HepG2 (cell line): ENCODE measurements around the gene OSTF1. TPM values are rescaled to one million over a fixed set of nuclear protein-coding genes. Genes with fewer than 3 reads are reported as not detected.

Experiments
- ATAC-seq: fragments of 200-7000 bp; cut with Tn5 transposase; 3 replicates; pipeline ENCODE4 v1.9.1; 2020; ENCODE audit warnings: mild to moderate bottlenecking, moderate library complexity
- BruUV-seq: library from RNA; stranded (reverse); fragments of 400-500 nt; replicated peaks from 2 replicates; lab custom pipeline; 2021; lab: Mats Ljungman, UMichigan
- CTCF ChIA-PET: fragments of 300-600 bp; formaldehyde crosslinking; extraction: SDS; loops from one replicate; lab custom pipeline; 2021; ENCODE audit warnings: low total read pairs, inconsistent platforms, low intra/inter-chr PET ratio; lab: Yijun Ruan, JAX
- POLR2A ChIA-PET: fragments of 350-600 bp; sonication (Branson Sonifier 250); formaldehyde crosslinking; loops from one replicate; lab custom pipeline; 2020; ENCODE audit warnings: antibody characterized with exemption, inconsistent platforms; lab: Yijun Ruan, JAX
- DNase-seq: peaks from one replicate; pipeline ENCODE4 v3.0.0-alpha.2; 2015; ENCODE audit warnings: low spot score
- FAIRE-seq: peaks from 3 replicates; lab custom pipeline; 2011; peaks lifted over from hg19 to GRCh38; lab: Jason Lieb, UNC
- H2AFZ ChIP-seq: one replicate; pipeline ENCODE4 v1.6.1; 2011; ENCODE audit warnings: low read length, inconsistent platforms
- H3K27ac ChIP-seq: fragments of 300-600 bp; 3 replicates; pipeline ENCODE4 v1.8.0; 2011; ENCODE audit warnings: mixed run types, mild to moderate bottlenecking, mixed read lengths, low read length, inconsistent platforms; ENCODE audit not compliant: insufficient read depth; ENCODE audit errors: extremely low read length
- H3K27me3 ChIP-seq, 2 experiments: fragments of 200-600 bp in 1 of 2; 2 replicates in 1 of 2; 3 replicates in 1 of 2; pipeline versions ENCODE4 v1.6.0 to v1.8.0; 2011; ENCODE audit warnings: low read length in 2 of 2, mild to moderate bottlenecking in 2 of 2, moderate library complexity in 2 of 2, inconsistent platforms in 1 of 2; ENCODE audit not compliant: insufficient read depth in 2 of 2, control insufficient read depth in 1 of 2
- H3K36me3 ChIP-seq, 2 experiments: fragments of 200-600 bp in 1 of 2; replicated peaks in 1 of 2; 2 replicates in 1 of 2; 3 replicates in 1 of 2; pipeline versions ENCODE4 v1.5.1 to v1.8.0; 2011; ENCODE audit warnings: low read length in 2 of 2, inconsistent platforms in 1 of 2; ENCODE audit not compliant: insufficient read depth in 2 of 2, control insufficient read depth in 1 of 2
- H3K4me1 ChIP-seq: 2 replicates; pipeline ENCODE4 v1.5.1; 2012; ENCODE audit warnings: low read length, inconsistent platforms; ENCODE audit not compliant: insufficient read depth
- H3K4me2 ChIP-seq: 2 replicates; pipeline ENCODE4 v1.6.0; 2011; ENCODE audit warnings: low read depth, low read length, inconsistent platforms
- H3K4me3 ChIP-seq, 3 experiments: fragments of 200-600 bp in 1 of 3; sonication (generic), shearing (Covaris generic) in 1 of 3; replicated peaks in 1 of 3; 2 replicates each; pipeline ENCODE4 v1.5.1; 2011 to 2016; ENCODE audit warnings: low read length in 3 of 3, inconsistent platforms in 2 of 3, low read depth in 2 of 3, mild to moderate bottlenecking in 2 of 3, control low read depth in 1 of 3, mixed read lengths in 1 of 3; ENCODE audit not compliant: insufficient read depth in 1 of 3
- H3K79me2 ChIP-seq: one replicate; pipeline ENCODE4 v1.6.1; 2011; ENCODE audit warnings: low read length, inconsistent platforms; ENCODE audit not compliant: insufficient read depth
- H3K9ac ChIP-seq: 2 replicates; pipeline ENCODE4 v1.6.0; 2011; ENCODE audit warnings: mild to moderate bottlenecking, low read depth, low read length, inconsistent platforms; ENCODE audit not compliant: insufficient read depth
- H3K9me3 ChIP-seq: 2 replicates; pipeline ENCODE4 v1.5.1; 2012; ENCODE audit warnings: mild to moderate bottlenecking, low read length
- H4K20me1 ChIP-seq: 2 replicates; pipeline ENCODE4 v1.6.0; 2011; ENCODE audit warnings: inconsistent platforms, mild to moderate bottlenecking, low read length, moderate library complexity; ENCODE audit not compliant: insufficient read depth
- ARNT2 ChIP-seq: sonication (generic); formaldehyde crosslinking; IDR thresholded peaks from 2 replicates; pipeline ENCODE4 v1.8.0; 2022; ENCODE audit warnings: mild to moderate bottlenecking, low read depth, missing genetic modification reagents, moderate library complexity
- ATF7 ChIP-seq, 2 experiments: fragments of 450-650 bp in 1 of 2; sonication (generic) in 1 of 2; formaldehyde crosslinking in 1 of 2; IDR thresholded peaks; 2 replicates each; pipeline versions ENCODE4 v1.4.0 to v1.6.1; 2016 to 2020; ENCODE audit warnings: antibody characterized with exemption in 1 of 2, mild to moderate bottlenecking in 1 of 2, missing genetic modification reagents in 1 of 2
- FOXC1 ChIP-seq: sonication (generic); formaldehyde crosslinking; IDR thresholded peaks from 2 replicates; pipeline ENCODE4 v1.8.0; 2022; ENCODE audit warnings: mild to moderate bottlenecking, missing genetic modification reagents, borderline replicate concordance
- KAT2B ChIP-seq: fragments of 150-350 bp; IDR thresholded peaks from 2 replicates; pipeline ENCODE4 v1.6.1; 2014; ENCODE audit warnings: low read depth, low read length, borderline replicate concordance
- MIXL1 ChIP-seq: IDR thresholded peaks from 2 replicates; pipeline ENCODE4 v1.6.1; 2016
- NCOA5 ChIP-seq: sonication (generic); formaldehyde crosslinking; IDR thresholded peaks from 2 replicates; pipeline ENCODE4 v1.4.0; 2020; ENCODE audit warnings: missing genetic modification reagents
- SNAPC2 ChIP-seq: sonication (generic); formaldehyde crosslinking; IDR thresholded peaks from 2 replicates; pipeline ENCODE4 v1.8.1; 2022; ENCODE audit warnings: mild to moderate bottlenecking, missing genetic modification reagents
- SP2 ChIP-seq: sonication (generic); formaldehyde crosslinking; IDR thresholded peaks from 2 replicates; pipeline ENCODE4 v1.5.1; 2020; ENCODE audit warnings: mild to moderate bottlenecking, missing genetic modification reagents
- STAG1 ChIP-seq: sonication (generic); formaldehyde crosslinking; IDR thresholded peaks from 2 replicates; pipeline ENCODE4 v1.4.0; 2020; ENCODE audit warnings: missing genetic modification reagents
- STAT5B ChIP-seq: sonication (generic); formaldehyde crosslinking; IDR thresholded peaks from 2 replicates; pipeline ENCODE4 v1.4.0; 2020; ENCODE audit warnings: missing genetic modification reagents
- ZMAT5 ChIP-seq: sonication (generic); formaldehyde crosslinking; IDR thresholded peaks from 2 replicates; pipeline ENCODE4 v1.5.0; 2020; ENCODE audit warnings: mild to moderate bottlenecking, low read depth, missing genetic modification reagents, borderline replicate concordance
- ZNF160 ChIP-seq: sonication (generic); formaldehyde crosslinking; IDR thresholded peaks from 2 replicates; pipeline ENCODE4 v1.8.0; 2022; ENCODE audit warnings: mild to moderate bottlenecking, inconsistent platforms, missing genetic modification reagents
- ZNF275 ChIP-seq: sonication (generic); formaldehyde crosslinking; IDR thresholded peaks from 2 replicates; pipeline ENCODE4 v1.8.0; 2022; ENCODE audit warnings: missing genetic modification reagents, mild to moderate bottlenecking, inconsistent platforms, borderline replicate concordance
- ZNF337 ChIP-seq: sonication (generic); formaldehyde crosslinking; IDR thresholded peaks from 2 replicates; pipeline ENCODE4 v1.5.1; 2020; ENCODE audit warnings: missing genetic modification reagents, low read depth, mild to moderate bottlenecking, borderline replicate concordance
- ZNF44 ChIP-seq: sonication (generic); formaldehyde crosslinking; IDR thresholded peaks from 2 replicates; pipeline ENCODE4 v1.5.1; 2020; ENCODE audit warnings: mild to moderate bottlenecking, missing genetic modification reagents
- ZNF598 ChIP-seq: sonication (generic); formaldehyde crosslinking; IDR thresholded peaks from 2 replicates; pipeline ENCODE4 v1.5.1; 2020; ENCODE audit warnings: mild to moderate bottlenecking, missing genetic modification reagents, borderline replicate concordance
- ZNF737 ChIP-seq: sonication (generic); formaldehyde crosslinking; IDR thresholded peaks from 2 replicates; pipeline ENCODE4 v1.5.0; 2020; ENCODE audit warnings: missing genetic modification reagents, mild to moderate bottlenecking, borderline replicate concordance
- WGBS: methylation state at CpG from one replicate; pipeline ENCODE4 v1.1.6; 2017; ENCODE audit warnings: low lambda C conversion rate; 5-methylcytosine and 5-hydroxymethylcytosine counted together
- in situ Hi-C: cut with HindIII; loops from 2 replicates; pipeline ENCODE4 v1.10.0; 2017; ENCODE audit warnings: low pct_unique_long_range_greater_than_20kb; ENCODE audit not compliant: extremely low pct_ligation_motif_present
- intact Hi-C: fragments of 100-400 bp; cut with micrococcal nuclease; formaldehyde crosslinking; loops from one replicate; pipeline ENCODE4 v1.10.0; 2022; ENCODE audit not compliant: unreplicated experiment
- polyA plus RNA-seq, 8 experiments: library from polyadenylated mRNA; depleted of rRNA in 3 of 8; stranded (reverse) in 7 of 8; unstranded in 1 of 8; fragments of >200 nt; fragmentation: Illumina TruSeq in 4 of 8; extraction: Trizol in 4 of 8; gene quantifications; 2 replicates each; pipeline versions ENCODE4 v1.2.1 to v1.2.3, GENCODE V29; 2011 to 2016; ENCODE audit warnings: low read depth in 4 of 8, missing spikeins in 1 of 8, mixed read lengths in 1 of 8; ENCODE audit not compliant: insufficient read depth in 1 of 8
- total RNA-seq, 5 experiments: library from RNA; depleted of rRNA; stranded (reverse); fragments of >200 nt; fragmentation: Illumina TruSeq; extraction: Trizol; gene quantifications; 2 replicates each; pipeline ENCODE4 v1.2.3, GENCODE V29; 2016; ENCODE audit warnings: low read depth in 1 of 5
- TF ChIP-seq, protein P1 (sequence below): sonication (generic); formaldehyde crosslinking; IDR thresholded peaks from 2 replicates; pipeline ENCODE4 v1.9.0; 2022; ENCODE audit warnings: missing genetic modification reagents, mild to moderate bottlenecking, borderline replicate concordance

OSTF1 gene
- total and polyA plus RNA-seq, 2 of the 13 experiments (the other 11 are each of a cell fraction or from before 2014, with no cell fraction given) = 16.8 to 39.0 TPM

- 55% methylated on average over 2 of the region's 2 CpGs for WGBS
- FAIRE-seq = no peak
- TF ChIP-seq SP2 (CRISPR knock-in tag) = no peak
- no peak for TF ChIP-seq ZNF275 (CRISPR knock-in tag)
- no peak for TF ChIP-seq ZMAT5 (CRISPR knock-in tag)
- TF ChIP-seq, protein P1, sequence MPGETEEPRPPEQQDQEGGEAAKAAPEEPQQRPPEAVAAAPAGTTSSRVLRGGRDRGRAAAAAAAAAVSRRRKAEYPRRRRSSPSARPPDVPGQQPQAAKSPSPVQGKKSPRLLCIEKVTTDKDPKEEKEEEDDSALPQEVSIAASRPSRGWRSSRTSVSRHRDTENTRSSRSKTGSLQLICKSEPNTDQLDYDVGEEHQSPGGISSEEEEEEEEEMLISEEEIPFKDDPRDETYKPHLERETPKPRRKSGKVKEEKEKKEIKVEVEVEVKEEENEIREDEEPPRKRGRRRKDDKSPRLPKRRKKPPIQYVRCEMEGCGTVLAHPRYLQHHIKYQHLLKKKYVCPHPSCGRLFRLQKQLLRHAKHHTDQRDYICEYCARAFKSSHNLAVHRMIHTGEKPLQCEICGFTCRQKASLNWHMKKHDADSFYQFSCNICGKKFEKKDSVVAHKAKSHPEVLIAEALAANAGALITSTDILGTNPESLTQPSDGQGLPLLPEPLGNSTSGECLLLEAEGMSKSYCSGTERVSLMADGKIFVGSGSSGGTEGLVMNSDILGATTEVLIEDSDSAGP = no peak
- TF ChIP-seq ZNF44 = no peak
- no peak for TF ChIP-seq MIXL1 (CRISPR knock-in tag)
- no peak for TF ChIP-seq ARNT2
- TF ChIP-seq SNAPC2 (CRISPR knock-in tag) = no peak
- no peak for TF ChIP-seq NCOA5
- TF ChIP-seq ATF7 (IDR thresholded peaks at IDR 0.05) = no peak
- TF ChIP-seq ATF7 (CRISPR knock-in tag; IDR thresholded peaks at IDR 0.05) = no peak
- TF ChIP-seq STAG1 (CRISPR knock-in tag) = no peak
- TF ChIP-seq ZNF737 (CRISPR knock-in tag) = no peak
- TF ChIP-seq KAT2B = no peak
- TF ChIP-seq ZNF598 (CRISPR knock-in tag) = no peak
- TF ChIP-seq STAT5B (CRISPR knock-in tag) = no peak
- TF ChIP-seq FOXC1 (CRISPR knock-in tag) = no peak
- TF ChIP-seq ZNF337 (CRISPR knock-in tag) = no peak
- no peak for TF ChIP-seq ZNF160
- TF ChIP-seq, all 625 proteins: peak for 0
- ATAC-seq (no peak), DNase-seq (no peak)
- Histone ChIP-seq H3K9me3 (no peaks in the 10 kb centered on the region), H3K9ac (no peak overlapping the region), H3K4me2 (no peak overlapping the region), H3K4me3 (no peak overlapping the region), H3K27ac (no peak overlapping the region), H3K4me1 (no peaks in the 10 kb centered on the region), H2AFZ (no peak overlapping the region), H3K36me3 (peaks cover 0 to 30% of the 10 kb centered on the region in 2 experiments; a peak in 2 of 5 replicates), H3K27me3 (no peaks in the 10 kb centered on the region), H4K20me1 (no peaks in the 10 kb centered on the region), H3K79me2 (no peaks in the 10 kb centered on the region)
- intact Hi-C loops = no loop called here
- BruUV-seq = no TSS peak
- CTCF ChIA-PET = no interaction called here
- POLR2A ChIA-PET = no interaction called here
- in situ Hi-C loops = no loop called here
Measured at GRCh38 chr9:75142202-75142601, 53.9 kb downstream of the OSTF1 start.
